ENCODE results near the gene S100A1.
"Not testable (repeated sequence)": the region's sequence is repeated elsewhere in the genome, so short reads cannot be mapped to it uniquely, and the experiment has no call there.

The S100A1 gene

GRCh38 chr1:153627715-153628626 lies at the start of gene S100A1:
S100A1 (plus strand) TSS chr1:153628434; CDS start chr1:153630522, 2,088 bp downstream.
- no peak for DNase-seq

- DNase-seq, result no peak
Observed at GRCh38 chr1:153578490-153578889, 49.7 kb upstream of the S100A1 start.

GRCh38 chr1:153578936-153579335 lies 49.3 kb upstream of the S100A1 start:
- no peak for DNase-seq

- DNase-seq, result not testable (repeated sequence)
Observed at GRCh38 chr1:153582836-153583235, 45.4 kb upstream of the S100A1 start.

- DNase-seq, result not testable (repeated sequence)
Observed at GRCh38 chr1:153583514-153583913, 44.7 kb upstream of the S100A1 start.

GRCh38 chr1:153583976-153584375 lies 44.3 kb upstream of the S100A1 start:
- no peak for DNase-seq

GRCh38 chr1:153585006-153585405 lies 43.2 kb upstream of the S100A1 start:
- no peak for DNase-seq

- DNase-seq, result no peak
Observed at GRCh38 chr1:153586347-153586746, 41.9 kb upstream of the S100A1 start.

- no peak for DNase-seq
Observed at GRCh38 chr1:153587314-153587713, 40.9 kb upstream of the S100A1 start.

- DNase-seq, result not testable (repeated sequence)
Observed at GRCh38 chr1:153588033-153588432, 40.2 kb upstream of the S100A1 start.

- DNase-seq, result no peak
Observed at GRCh38 chr1:153588482-153588881, 39.8 kb upstream of the S100A1 start.

GRCh38 chr1:153592748-153593147 lies 35.5 kb upstream of the S100A1 start:
- DNase-seq, result no peak

GRCh38 chr1:153597206-153597605 lies 31.0 kb upstream of the S100A1 start:
- no peak for DNase-seq

GRCh38 chr1:153598309-153599172 lies 29.7 kb upstream of the S100A1 start:
- no peak for DNase-seq

GRCh38 chr1:153599847-153600246 lies 28.4 kb upstream of the S100A1 start:
- DNase-seq, result no peak

GRCh38 chr1:153602749-153603148 lies 25.5 kb upstream of the S100A1 start:
- DNase-seq, result no peak

GRCh38 chr1:153606194-153606593 lies 22.0 kb upstream of the S100A1 start:
- no peak for DNase-seq

GRCh38 chr1:153607381-153607780 lies 20.9 kb upstream of the S100A1 start:
- DNase-seq, result no peak

GRCh38 chr1:153608089-153608682 lies 20.0 kb upstream of the S100A1 start:
- DNase-seq, result no peak

GRCh38 chr1:153608742-153609584 lies 19.3 kb upstream of the S100A1 start:
- DNase-seq, result no peak

GRCh38 chr1:153609585-153609907 lies 18.7 kb upstream of the S100A1 start:
- DNase-seq, result no peak

GRCh38 chr1:153610334-153610733 lies 17.9 kb upstream of the S100A1 start:
- DNase-seq, result no peak

Measured in SHP77 treated with DMSO at 0.1 percent for 48 hours (cell line).